Fibroblast of the aortic adventitia (primary cell): ENCODE data around the gene NEIL3. TPM values are rescaled to one million over a fixed set of nuclear protein-coding genes. Genes with fewer than 3 reads are reported as not detected.

Source experiments
- DNase-seq: peaks from one replicate; pipeline ENCODE4 v3.0.0-alpha.2; 2010; ENCODE audit warnings: low read depth
- H3K4me3 ChIP-seq: 2 replicates; pipeline ENCODE4 v1.5.1; 2011; ENCODE audit warnings: low read depth, mild to moderate bottlenecking, control low read depth, low read length, moderate library complexity
- total RNA-seq: library from RNA; depleted of rRNA; stranded (reverse); fragments of >200 nt; gene quantifications from 2 replicates; pipeline ENCODE4 v1.2.3, GENCODE V29; 2012; ENCODE audit warnings: low replicate concordance
- TF ChIP-seq, protein P1 (sequence below): IDR thresholded peaks from 2 replicates; pipeline ENCODE4 v1.5.1; 2011; ENCODE audit warnings: mild to moderate bottlenecking, low read length, control low read depth, inconsistent platforms; ENCODE audit not compliant: insufficient read depth

NEIL3 gene
- total RNA-seq, 1 donor, result 20.8 TPM

DNA sequence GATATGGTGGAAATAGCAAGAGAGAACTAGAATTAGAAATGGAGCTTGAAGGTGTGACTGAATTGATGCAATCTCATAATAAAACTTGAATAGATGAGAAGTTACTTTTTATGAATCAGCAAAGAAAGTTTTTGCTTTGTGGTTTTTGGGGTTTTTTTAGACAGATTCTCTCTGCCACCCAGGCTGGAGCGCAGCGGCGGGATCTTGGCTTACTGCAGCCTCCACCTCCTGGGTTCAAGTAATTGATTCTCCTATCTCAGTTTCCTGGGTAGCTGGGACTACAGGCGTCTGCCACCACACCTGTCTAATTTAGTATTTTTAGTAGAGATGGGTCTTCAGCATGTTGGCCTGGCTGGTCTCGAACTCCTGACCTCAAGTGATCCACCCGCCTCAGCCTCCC, 23.7 kb upstream of the NEIL3 start:
- TF ChIP-seq, protein P1, sequence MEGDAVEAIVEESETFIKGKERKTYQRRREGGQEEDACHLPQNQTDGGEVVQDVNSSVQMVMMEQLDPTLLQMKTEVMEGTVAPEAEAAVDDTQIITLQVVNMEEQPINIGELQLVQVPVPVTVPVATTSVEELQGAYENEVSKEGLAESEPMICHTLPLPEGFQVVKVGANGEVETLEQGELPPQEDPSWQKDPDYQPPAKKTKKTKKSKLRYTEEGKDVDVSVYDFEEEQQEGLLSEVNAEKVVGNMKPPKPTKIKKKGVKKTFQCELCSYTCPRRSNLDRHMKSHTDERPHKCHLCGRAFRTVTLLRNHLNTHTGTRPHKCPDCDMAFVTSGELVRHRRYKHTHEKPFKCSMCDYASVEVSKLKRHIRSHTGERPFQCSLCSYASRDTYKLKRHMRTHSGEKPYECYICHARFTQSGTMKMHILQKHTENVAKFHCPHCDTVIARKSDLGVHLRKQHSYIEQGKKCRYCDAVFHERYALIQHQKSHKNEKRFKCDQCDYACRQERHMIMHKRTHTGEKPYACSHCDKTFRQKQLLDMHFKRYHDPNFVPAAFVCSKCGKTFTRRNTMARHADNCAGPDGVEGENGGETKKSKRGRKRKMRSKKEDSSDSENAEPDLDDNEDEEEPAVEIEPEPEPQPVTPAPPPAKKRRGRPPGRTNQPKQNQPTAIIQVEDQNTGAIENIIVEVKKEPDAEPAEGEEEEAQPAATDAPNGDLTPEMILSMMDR, result no peak
- no peak for DNase-seq
- H3K4me3 ChIP-seq, result no peak overlapping the region

- no peak for DNase-seq
- TF ChIP-seq, protein P1, result no peak
- no peak overlapping the region for H3K4me3 ChIP-seq
Measured at GRCh38 chr4:177287255-177287654, 22.4 kb upstream of the NEIL3 start.

DNA sequence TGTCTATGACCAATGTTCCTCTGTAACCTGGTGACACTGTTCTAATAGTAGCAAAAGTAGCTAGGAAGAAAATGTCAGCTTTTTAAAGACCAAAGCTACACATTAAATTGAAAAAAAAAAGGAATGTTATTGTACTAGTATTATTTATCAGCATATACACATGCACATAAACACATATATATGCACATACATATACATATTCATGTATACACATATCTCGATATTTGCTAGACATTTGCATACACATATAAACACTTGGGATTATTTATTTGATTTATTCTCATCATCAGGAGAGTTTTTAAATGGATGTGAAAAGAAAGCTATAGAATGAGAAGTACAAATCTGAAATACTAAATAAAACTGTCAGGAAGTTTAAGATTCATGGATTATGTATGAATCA, 21.3 kb upstream of the NEIL3 start:
- TF ChIP-seq, protein P1, result no peak
- DNase-seq, result no peak
- no peak overlapping the region for H3K4me3 ChIP-seq

DNA sequence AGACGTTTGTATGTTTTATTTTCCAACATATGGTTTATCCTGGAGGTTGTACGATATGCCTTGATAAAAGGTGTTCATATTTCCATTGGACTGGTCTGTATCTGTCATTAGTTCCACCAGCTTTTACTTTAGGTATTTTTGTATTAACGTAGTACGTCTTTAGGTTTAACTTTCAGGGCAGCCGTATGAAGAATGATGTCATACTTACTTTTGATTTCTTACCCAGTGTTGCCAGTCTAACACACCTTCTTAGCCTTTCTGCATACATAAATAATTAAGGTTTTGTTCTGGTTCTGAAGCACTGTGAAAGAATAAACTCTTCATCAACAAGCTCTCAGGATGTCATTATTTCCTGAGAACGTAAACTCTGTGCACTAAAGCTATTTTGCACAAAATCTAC, 18.9 kb upstream of the NEIL3 start:
- H3K4me3 ChIP-seq, result no peak overlapping the region
- no peak for DNase-seq
- TF ChIP-seq, protein P1, result no peak

DNA sequence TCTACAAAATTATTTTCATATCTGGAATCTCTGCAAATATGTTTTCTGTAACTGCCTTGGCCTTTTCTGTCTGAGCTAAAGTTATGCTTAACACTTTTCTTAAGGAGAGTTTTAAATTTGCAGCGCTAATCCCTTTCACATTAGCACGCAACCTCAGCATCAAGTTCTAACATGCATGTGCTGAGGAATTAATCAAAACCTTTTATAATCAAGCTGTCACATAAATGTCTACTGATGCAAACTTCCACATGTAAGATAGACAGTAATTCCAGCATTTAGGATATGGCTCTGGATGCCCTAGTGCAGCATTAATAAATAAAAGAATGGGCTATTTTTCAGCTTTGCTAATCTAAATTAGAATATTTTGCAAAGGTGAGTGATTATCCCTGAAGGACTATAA, 17.5 kb upstream of the NEIL3 start:
- TF ChIP-seq, protein P1, result no peak
- DNase-seq, result no peak
- no peak overlapping the region for H3K4me3 ChIP-seq

DNA sequence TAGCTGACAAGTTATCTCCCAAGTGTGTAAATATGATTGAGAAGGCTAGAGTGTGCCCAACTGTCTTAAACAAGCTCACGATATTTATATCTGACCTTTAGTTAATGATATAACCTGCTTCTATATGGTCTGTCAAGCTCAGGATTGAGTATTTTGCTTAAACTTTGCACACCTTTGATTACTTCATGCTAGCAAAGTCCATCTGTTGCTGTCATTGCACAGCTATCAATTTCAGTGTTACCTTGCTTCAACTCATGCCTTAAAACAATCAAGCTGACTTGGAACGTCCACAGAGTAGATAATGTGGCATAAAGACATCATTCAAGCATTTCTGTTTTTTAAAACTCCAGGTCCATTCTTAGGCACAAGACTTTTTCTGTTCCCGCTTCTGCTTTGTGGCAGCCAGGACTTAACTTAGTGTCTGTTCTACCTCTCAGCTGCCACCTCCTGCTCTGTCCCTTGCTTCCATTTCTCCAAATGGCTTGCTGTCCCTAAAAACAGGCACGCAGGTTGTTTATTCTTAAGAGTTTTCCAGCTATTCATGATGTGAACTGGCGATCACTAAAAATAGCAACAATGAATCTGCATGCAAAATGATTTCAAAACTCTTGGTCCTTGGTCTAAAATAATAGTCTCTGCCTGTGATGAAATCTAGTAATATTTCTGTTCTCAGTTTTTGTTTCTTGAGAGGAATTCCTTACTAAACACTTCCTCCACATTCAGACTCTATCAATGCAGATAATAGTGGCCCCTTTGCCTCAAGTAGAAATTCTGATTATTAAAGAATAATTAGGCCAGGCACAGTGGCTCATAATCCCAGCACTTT, 16.3 kb upstream of the NEIL3 start:
- no peak overlapping the region for H3K4me3 ChIP-seq
- DNase-seq, result no peak
- TF ChIP-seq, protein P1, result no peak
